GM19328 (cell line): ENCODE measurements around the gene UCP2.
"Not testable (repeated sequence)": the region's sequence is repeated elsewhere in the genome, so short reads cannot be mapped to it uniquely, and the experiment has no call there.

Source experiments
- ATAC-seq: cut with Tn5 transposase; IDR thresholded peaks from one replicate; pipeline ENCODE4 v1.9.1; 2021; ENCODE audit warnings: mild to moderate bottlenecking, moderate library complexity; ENCODE audit not compliant: unreplicated experiment

The UCP2 gene

DNA sequence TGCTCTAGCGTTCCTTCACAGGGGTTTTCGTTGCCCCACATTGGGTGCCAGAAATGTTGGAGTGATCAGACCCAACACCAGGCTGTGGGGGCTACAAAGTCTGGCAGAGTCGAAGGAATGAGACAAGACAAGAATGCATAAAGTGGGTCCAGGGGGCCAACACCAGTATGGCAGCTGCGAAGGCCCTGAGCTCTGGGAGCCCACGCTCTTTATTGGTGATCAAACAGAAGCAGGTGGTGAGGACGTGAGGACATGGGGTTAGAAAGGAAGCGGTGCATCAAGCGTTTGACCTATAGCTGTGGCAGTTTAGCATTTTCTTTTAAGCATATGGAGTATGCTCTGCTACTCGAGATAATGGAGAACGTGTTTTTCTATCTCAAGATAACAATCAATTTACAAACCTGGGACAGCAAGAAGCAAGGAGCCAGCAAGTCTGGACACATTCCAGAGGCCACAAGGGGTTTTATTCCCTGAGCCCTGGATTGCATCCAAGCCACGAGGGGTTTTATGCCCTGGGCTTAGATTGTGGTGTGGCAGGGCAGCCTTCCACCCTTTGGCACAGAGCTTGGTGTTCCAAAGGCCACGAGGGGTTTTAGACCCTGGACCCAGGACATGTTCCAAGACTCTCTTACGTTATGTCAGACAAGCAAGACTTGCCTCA, 35.7 kb downstream of the UCP2 start:
- ATAC-seq: no peak

DNA sequence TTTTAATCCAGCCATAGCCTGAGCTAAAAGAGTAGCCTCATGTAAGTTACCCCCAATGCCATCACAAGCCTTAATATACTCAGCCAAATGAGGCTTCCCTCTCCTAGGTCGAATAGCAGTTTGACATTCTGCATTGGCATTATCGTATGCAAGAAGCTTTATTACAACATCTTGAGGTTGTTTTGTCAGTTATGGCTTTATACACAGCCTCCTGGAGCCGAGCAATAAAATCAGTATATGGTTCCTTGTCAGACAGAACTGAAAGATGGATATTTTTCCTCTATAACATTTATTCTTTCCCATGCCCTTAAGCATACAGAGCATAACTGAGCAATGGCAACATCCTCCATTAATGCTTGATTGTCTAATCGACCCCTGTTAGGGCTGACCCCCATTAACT, 37.2 kb downstream of the UCP2 start:
- ATAC-seq: no peak

DNA sequence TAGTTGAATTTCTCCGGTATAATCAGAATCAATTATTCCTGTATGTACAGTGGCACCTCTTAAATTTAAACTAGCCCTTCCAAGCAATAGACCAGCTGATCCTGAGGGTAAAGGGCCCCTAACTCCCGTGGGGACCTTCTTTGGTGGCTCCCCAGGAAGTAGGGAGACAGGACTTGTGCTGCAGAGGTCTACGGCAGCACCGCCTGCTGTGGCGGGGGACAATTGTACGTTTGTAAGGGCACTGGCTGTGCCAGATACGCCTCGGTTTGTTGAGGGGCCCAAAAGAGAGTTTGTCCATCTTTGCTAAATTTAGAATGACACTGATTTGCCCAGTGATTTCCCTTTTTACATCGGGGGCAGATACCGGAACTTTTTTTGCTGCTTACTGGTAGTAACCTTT, 37.7 kb downstream of the UCP2 start:
- no peak for ATAC-seq

DNA sequence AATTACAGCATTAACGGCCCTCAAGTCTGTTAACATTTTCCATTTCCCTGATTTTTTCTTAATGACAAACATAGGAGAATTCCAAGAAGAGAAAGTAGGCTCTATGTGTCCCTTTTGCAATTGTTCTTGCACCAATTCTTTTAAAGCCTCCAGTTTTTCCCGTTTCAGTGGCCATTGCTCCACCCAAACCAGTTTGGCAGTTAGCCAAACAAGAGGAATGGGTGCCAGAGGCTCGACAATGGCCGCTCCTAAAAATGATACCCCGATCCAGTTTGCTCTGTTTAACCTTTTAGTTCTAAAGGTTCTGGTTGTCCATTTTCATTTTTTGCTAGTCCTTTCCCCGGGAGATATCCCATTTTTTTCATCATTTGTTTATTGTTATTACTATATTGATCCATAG, 38.6 kb downstream of the UCP2 start:
- no peak for ATAC-seq

DNA sequence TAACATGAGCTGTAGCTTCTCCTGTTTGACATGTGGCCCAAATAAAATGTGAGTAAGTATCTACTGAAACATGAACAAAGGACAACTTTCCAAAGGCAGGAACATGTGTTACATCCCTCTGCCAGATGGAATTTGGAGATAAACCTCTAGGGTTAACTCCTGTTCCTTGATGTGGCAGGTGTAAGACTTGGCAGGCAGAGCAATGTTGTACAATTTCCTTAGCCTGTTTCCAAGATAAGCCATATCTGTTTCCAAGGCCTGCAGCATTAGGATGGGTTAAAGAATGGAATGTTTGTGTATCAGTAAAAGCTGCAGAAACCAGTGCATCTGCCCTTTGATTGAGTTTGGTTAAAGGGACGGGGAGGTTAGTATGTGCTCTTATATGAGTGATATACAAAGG, 40.6 kb downstream of the UCP2 start:
- no peak for ATAC-seq

DNA sequence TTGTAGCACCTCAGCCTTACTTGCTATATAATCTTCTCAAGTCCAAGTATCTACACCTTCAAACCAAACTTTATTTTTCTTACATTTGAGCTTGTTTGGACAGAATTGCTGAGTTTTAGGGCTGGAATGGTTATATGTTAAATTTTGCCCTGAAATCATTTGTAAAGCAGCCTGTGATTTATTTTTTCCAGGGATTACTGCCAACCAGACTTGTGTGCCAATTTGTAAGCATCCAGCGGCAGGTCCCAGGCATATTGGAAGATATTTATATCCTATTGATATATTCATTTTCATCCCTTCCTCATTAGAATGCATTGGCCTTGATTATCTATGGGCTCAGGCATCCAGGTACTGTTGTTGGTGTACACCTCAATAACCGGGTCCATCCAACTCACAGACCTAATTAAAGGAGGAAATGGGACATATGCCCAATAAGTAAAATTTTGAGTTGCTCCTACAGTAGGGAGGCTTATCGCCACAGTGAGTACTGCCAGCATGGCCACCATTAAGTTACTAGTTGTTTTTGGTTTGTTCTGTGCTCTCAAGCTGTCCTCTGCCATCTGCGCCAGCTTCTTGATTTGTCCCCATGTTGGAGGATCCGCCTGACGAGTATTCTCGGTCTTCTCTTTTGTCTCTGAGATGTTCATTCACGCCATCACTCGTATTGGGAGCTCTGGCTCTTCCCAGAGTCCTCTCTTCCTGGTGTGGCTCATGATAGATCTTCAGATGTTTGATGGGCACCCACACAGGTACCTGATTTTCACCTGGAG, 41.7 kb downstream of the UCP2 start:
- ATAC-seq: no peak

DNA sequence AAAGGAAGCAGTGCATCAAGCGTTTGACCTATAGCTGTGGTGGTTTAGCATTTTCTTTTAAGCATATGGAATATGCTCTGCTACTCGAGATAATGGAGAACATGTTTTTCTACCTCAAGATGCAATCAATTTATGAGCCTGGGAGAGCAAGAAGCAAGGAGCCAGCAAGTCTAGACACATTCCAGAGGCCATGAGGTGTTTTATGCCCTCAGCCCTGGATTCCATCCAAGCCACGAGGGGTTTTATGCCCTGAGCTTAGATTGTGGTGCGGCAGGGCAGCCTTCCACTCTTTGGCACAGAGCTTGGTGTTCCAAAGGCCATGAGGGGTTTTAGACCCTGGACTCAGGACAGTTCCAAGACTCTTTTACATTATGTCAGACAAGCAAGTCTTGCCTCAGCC, 43.5 kb downstream of the UCP2 start:
- no peak for ATAC-seq

DNA sequence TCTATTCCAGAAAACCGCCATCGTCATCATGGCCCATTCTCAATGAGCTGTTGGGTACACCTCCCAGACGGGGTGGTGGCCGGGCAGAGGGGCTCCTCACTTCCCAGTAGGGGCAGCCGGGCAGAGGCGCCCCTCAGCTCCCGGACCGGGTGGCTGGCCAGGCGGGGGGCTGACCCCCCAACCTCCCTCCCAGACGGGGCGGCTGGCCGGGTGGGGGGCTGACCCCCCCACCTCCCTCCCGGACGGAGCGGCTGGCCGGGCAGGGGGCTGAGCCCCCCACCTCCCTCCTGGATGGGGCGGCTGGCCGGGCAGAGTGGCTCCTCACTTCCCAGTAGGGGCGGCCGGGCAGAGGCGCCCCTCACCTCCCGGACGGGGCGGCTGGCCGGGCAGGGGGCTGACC, 46.6 kb downstream of the UCP2 start:
- ATAC-seq: not testable (repeated sequence)

DNA sequence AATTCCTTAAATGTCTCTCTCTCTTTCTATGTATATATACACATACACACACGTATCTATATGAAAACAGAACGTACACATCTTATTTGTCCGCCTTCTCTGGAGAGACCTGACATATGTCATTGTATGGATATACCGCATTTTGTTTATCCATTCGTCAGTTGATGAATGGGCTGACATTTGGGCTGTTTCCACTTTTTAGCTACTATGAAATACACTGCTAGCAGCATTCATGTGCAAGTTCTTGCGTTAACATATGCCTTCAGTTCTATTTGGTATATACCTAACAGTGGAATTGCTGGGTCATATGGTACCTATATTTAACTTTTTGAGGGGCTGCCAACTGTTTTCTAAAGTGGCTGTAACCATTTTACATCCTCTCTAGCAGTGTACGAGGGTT, 49.9 kb downstream of the UCP2 start:
- ATAC-seq: no peak

DNA sequence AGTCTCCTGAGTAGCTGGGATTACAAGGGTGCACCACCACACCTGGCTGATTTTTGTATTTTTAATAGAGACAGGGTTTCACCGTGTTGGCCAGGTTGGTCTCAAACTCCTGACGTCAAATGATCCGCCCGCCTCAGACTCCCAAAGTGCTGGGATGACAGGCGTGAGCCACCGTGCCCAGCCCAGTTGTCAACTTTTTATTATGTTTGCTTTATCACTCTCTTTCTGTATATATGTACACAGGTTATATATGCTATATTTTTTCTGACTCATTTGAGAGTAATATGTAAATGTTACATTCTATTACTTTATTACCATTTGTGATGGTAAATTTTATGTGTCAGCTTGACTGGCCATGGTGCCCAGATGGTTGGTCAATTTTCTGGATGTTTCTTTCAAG, 50.7 kb downstream of the UCP2 start:
- no peak for ATAC-seq

DNA sequence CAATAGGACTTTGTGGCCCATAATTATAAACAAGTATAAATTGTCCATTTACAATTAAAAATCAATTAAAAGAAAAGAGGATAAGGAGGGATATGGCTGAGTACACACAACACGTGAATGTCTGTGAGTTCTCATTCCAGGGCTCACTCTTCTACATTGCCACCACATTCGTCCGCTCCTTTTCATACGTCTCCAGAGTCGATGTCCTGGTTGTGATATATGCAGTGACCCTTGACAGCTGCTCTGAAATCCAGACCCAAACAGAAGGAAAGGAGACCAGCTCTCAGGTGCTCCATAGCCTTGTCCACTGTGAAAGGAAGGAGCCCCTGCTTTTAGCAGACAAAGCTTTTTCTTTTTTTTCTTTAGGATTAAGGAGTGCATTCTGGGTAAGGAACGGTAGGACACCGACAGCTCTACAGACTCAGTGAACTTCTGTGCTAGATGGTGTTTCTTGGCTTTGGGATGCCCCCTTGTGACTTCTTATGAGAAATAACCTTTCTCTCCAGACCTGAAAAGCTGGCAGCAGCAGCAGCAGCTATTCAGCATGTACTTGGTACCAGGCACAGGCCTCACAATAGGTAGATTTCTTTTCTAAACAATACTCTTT, 51.5 kb downstream of the UCP2 start:
- ATAC-seq: no peak

DNA sequence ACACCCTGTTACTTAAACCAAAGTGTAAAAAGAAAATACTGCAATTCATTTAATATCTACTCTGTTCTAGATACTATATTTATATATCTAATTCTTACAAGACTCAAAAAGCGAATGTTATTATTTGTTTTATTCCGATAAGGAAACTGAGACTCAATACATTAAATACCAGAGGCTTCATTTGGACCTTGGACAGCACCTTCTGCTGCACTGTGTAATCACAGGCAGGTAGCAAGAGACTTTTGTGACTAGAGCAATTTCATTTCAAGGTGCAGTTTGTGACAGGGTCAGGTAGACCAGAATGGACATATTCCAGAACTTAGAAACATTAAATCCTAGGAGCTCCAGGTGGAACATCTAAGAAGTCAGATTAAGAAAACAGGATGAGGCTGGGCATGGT, 53.3 kb downstream of the UCP2 start:
- no peak for ATAC-seq
